NCI-H1436 (cell line): ENCODE results near the gene HS3ST3A1.

Experiments used
- DNase-seq: peaks from one replicate; lab custom pipeline; 2025; lab: John Stamatoyannopoulos, UW

The HS3ST3A1 gene

DNA sequence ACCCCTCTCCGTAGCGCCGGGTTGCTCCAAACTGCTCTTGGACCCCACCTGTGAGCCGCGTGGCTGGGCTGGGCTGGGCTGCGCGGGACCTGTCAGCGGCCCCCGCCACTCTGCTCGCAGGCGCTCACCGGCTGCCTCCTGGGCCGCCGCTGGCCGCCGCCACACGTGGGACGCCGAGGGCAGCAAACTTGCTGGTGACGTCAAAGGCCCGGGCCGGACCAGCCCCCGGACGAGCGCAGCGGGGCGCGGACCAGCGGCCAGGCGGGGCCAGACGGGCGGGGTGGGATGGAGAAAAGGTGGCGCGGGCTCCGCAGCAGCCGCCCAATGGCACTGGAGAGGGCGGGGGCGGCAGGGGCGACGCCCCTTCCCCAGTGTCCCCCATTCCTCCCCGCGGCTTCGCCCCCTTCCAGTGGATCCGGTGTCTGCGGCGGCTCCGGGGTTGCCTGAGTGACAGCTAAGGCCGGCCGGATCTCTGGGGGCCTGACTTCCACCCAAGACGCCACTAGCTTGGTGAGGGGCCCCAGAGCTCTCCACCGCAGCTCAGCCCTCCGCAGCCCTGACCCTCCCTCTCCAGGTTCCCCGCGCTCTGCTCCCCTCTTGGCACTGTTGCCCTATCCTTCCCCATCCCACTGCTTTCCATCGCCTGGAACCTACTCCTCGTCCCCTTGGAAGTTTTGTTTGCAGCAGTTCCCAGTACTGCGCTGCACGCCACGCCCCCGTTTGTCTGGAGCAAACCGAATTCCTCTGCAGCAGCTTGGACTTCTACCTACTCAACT is at the start of gene HS3ST3A1:
TSS of gene HS3ST3A1 (minus strand) at position 154 of the 776 bp plus-strand sequence. CDS start 800 bp downstream, outside the sequence.
- DNase-seq: no peak

DNA sequence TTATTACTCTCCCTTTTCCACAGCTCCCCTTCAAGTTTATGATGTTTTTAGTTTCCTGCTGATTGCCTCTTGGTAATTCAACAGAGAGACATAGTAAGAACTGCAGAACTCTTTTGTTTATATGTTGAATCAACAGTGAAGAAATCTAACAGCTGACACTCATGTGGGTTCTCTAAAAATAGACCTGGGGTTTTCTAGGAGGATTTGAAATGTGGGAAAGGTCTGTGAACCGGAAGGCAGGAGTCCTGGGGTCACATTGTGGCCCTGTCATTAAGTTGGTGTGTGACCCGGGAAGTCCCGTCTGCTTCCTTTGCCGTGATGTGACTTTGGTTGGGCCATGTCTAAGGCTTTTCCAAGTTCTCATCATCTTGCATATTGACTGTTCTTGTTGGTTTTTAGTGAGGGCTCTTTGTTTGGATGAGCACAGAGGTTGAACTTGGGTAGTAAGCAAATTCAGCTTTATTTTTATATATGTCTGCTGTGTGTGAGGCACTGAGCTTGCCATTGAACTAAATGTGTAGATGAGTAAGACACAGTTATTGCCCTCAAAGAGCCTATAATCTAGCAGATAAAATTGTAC is 48.5 kb upstream of the HS3ST3A1 start:
- DNase-seq: no peak

DNA sequence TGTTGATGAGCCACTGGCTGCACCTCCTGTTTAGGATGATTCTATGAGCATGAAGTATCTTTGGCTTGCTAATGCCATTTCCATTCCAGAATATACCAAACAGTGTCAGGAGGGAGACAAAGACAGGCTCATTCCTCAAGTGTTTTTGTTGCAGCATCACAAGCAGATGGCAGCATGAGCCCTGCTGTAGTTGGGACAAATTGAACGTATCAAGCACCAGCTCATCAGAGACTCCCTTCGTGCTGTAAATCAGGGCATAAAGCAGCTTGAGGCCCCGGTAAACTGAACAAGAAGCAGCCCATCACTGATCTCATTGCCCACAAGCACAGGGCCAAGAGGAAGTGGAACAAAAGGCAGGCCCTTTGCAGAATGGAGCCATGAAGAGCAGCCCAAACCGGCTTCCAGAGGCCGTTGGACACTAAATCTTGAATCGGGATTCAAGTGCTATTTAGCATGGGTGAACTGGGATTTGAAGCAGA is 45.9 kb upstream of the HS3ST3A1 start:
- no peak for DNase-seq

DNA sequence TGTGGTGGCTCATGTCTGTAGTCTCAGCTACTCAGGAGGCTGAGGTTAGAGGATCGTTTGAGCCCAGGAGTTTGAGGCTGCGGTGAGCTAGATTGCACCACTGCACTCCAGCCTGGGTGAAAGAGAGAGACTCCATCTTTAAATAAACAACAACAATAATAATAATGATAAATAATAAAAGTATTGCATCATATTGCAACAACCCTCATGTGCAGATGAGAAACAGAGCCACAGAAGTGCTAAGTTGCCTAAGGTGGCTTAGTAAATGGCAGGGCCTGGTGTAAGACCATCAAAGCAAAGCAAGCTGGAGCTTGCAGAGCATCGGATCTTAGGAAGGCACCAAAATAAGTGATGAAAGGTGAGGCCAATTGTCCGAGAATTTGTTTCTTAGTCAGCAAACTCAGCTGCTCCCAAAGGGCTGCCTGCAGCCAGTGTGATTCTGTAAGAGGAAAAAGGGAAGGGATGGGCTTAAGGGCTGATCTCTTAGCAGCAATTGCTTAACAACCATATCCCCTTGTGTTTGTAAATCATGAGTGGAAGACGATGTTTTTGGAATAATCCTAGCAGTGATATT is 45.3 kb upstream of the HS3ST3A1 start:
- no peak for DNase-seq

DNA sequence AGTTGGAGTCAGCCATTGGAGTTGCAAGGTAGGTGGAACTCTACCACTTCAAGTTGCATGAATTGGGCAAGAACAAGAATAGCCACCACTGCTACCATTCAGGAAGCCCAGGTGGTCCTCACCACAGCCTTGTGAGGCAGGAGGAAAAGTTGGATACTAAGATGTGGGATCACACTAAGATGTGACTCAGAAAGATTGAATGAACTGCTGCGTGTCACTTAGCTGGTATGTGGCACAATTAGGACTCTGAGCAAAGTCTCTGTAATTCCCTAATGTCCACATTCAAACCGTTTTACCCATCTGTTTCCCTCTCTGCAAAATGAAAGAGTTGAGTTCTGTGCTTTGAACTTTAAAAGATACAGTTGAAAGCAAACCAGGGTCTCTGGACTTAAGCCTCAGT is 44.7 kb upstream of the HS3ST3A1 start:
- no peak for DNase-seq

DNA sequence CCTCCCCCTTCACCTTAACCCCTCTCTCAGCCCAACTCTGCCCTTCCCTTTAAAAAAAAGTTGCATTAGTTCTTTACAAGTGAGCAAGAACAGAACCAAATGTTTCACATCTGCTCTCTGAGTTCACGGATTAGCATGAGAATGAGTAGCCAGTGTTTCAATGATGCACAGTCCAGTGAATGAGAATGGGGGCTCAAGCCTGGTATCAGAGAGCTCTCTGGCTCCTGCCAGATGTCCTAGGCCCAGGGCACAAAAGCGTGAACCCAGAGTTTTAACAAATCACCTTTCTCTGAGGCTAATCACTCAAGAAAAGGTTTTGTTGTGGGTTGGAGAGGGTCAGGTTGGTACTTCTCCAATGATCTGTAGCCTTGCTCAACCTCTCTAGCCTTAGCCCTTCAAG is 41.5 kb upstream of the HS3ST3A1 start:
- DNase-seq: no peak

DNA sequence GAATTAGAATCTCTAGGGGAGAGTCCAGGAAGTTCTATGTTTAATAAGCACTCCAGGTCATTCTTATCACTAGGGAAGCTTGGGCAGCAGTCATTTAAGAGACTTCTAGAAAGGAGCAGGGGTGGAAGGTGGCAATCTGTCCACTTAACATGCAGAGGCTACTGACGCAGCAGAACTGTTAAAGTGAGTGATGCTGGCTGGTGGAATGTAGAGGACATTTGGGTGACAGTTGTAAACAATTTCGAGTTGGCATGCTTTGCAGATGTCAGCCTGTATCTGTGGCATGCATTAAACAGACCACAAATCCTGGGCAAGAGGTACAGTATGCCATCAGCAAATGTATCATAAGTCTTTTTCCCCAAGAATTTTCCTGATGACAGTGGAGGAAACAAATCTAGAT is 40.5 kb upstream of the HS3ST3A1 start:
- no peak for DNase-seq

DNA sequence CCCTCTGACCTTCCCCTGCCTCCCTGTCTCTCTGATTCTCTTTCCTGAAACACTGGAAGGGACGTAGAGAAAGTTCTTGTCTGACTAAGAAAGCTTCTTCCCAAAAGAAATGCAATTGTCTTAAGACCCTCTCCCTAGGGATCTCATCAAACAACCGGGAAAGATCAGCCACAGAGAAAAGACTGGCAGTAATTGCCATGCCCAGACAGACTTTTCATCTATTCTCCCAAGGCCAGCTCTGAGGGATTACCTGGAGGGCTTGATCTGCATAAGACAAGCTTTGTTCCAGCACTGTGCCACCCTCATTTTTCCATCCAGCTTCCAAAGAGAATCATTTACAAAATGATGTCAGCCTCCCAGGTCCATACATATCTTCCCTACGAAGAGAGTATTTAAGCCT is 38.8 kb upstream of the HS3ST3A1 start:
- DNase-seq: no peak

DNA sequence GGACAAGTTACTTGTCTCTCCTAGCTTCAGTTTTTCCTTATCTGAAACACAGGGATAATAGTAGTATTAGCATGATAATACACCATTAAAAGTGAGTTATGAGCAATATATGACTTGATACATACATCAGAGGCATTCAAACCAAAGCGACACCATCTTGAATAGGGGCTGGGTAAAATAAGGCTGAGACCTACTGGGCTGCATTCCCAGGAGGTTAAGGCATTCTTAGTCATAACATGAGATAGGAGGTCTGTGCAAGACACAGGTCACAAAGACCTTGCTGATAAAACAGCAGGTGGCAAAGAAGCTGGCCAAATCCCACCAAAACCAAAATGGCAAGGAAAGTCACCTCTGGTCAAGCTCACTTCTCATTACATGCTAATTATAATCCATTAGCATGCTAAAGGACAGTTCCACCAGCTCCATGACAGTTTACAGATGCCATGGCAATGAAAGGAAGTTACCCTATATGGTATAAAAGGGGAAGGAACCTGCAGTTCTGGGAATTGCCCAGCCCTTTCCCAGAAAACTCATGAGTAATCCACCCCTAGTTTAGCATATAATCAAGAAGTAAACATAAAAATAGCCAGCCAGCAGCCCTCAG is 37.2 kb upstream of the HS3ST3A1 start:
- no peak for DNase-seq

DNA sequence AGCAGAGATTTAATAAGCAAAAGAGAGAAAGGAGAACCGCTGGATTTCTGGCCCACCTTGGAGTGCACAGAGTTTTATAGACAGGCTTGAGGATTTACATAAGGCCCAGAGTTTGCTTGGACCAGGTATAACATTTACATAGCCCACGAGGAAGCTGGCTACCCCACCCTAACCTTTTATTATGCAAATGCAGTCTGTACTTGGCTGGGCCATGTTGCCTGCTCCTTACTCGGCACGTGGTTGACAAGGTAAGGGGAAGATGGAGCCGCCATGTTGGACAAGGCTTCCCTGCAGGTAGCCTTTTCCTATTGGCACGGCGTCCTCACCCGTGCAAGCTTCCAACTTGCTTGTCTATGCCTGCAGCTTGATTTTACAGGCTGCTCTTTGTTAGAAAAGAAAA is 35.2 kb upstream of the HS3ST3A1 start:
- DNase-seq: no peak

DNA sequence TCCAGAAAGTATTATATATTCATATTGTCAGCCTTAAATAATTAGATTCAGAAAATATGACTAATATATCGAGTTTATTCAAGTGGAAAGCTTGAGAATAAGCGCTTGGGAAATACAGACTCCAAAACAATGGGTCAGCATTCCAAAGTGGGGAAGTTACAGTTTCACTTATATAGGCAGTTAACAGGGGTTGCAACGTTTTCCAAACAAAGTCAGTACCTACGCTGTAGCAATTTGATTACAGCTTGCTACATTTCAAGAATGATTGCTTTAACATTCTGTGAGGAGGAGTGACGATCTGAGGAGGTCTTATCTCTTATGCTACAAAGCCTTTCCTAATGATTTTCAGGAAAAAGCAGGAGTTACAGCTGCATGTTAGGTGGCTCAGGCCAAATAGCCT is 34.2 kb upstream of the HS3ST3A1 start:
- DNase-seq: no peak

DNA sequence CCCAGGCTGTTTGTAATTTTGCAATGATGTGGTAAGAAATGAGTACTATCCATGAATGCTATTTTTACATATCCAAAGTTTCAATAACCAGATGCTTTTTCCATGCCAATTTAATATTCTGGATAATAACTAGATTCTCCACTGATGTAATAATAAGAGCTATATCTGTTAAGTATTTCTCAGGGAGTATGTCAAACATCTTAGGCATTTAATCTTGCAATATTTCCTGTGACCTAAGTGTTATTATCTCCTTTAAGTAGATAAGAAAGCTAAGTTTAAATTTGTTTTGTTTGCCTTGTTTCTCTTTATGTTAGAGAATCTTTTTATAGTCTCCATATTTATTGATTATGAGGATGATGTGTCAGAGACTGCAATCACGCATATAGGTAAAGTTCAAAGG is 32.3 kb upstream of the HS3ST3A1 start:
- DNase-seq: no peak

DNA sequence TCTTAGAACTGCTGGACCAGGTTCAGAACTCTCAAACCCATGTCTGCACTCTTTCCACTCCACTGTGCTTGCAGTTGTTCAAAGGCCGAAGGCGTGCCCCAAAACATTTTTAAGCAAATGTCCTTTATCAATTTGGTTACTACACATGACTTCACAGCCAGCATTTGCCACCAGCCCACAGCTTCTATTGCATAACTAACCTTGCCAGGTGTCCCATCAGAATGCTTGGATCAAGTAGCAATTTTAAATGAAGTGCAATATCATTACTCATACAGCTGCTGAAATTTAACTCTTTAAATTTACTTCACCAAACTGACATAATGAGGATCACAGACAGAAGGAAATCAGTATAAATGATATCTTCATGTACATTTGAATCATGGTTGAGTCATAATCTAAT is 29.8 kb upstream of the HS3ST3A1 start:
- DNase-seq: no peak

DNA sequence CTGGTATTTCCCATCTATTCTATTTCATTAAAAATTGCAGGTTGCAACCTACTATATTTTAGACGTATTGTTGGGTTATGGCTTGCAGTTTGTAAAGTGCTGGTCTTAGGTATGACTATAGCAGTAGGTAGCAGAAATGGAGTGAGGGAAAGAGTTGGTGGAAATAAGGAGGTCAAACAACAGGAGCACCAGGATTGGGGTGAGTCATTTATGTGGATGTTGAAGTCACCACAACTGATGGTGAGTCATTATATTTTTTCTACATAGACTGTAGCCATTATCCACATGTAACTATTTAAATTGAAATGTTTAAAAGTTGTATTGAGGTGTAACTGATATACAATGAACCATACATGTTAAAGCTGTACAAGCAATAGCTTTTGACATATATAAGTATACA is 25.0 kb upstream of the HS3ST3A1 start:
- DNase-seq: no peak

DNA sequence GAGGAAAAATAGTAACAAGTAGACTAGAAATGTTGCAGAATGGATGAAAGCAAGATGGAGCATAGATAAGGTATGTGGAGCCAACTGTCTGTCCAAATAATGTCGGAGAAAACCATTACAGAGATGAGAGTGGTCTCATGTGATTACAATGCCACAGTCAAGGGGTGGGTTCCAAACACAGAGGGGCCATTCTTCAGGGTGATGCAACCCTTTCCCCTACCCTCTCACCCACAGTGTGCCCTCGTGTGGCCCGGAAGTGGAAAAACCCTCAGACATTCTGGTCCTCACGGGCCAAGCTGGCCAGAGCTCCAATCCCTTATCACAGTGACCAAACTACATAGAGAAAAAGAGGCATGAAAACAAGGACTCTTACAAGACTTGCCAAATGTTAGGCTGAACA is 17.7 kb upstream of the HS3ST3A1 start:
- no peak for DNase-seq

DNA sequence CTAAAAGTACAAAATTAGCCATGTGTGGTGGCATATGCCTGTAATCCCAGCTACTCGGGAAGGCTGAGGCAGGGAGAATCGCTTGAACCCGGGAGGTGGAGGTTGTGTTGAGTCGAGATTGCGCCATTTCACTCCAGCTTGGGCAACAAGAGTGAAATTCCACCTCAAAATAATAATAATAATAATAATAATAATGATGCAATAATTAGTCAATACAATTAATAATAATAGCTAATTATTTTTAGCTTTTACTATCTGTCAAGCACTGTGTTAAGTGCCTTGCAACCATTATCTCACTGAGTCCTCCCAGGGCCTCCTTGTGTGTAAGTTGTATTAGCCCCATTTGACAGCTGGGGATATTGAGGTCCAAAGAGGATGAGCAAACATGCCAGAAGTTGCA is 14.3 kb upstream of the HS3ST3A1 start:
- DNase-seq: no peak

DNA sequence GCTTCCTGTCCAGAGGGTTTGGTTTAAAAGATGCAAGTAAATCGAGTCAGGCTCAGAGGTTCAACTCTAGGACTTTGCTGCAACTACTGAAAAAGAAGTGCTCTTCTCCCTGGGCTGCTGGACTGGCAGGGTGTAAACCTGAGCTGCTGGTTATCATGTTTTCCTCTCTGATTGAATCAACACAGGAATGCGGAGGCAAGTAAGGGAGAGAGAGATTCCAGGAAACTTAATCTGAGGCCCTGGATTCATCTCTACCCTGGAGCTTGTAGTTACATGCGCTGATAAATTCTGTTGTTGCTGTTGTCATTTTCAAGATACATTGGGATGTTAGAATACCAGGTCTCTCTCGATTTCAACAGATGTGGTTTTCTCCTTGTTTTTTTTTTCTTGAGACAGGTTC is 8.2 kb upstream of the HS3ST3A1 start:
- DNase-seq: no peak

DNA sequence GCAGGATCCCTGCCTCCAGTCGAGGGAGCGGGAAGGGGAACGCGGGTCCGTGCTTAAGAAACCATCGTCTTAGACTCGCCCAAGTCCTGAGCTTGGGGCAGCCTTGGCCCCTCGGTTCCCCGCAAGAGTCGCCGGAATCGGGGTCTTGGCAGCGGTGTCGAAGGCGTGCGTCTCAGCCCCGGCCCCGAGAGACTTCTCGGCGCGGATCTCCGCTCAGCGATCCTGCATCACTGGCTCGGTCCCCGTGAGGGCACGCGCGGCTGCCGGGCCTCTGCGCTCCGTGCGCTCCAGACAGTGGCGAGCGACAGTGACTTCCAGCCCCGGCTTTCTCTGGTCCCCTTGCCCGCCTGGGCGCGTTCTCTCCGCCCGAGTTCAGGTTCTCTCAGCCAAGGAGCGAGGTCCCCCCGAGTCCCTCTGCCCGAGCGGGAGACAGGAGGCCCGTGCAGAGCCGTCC is 380 bp downstream of the HS3ST3A1 start:
- DNase-seq: no peak

DNA sequence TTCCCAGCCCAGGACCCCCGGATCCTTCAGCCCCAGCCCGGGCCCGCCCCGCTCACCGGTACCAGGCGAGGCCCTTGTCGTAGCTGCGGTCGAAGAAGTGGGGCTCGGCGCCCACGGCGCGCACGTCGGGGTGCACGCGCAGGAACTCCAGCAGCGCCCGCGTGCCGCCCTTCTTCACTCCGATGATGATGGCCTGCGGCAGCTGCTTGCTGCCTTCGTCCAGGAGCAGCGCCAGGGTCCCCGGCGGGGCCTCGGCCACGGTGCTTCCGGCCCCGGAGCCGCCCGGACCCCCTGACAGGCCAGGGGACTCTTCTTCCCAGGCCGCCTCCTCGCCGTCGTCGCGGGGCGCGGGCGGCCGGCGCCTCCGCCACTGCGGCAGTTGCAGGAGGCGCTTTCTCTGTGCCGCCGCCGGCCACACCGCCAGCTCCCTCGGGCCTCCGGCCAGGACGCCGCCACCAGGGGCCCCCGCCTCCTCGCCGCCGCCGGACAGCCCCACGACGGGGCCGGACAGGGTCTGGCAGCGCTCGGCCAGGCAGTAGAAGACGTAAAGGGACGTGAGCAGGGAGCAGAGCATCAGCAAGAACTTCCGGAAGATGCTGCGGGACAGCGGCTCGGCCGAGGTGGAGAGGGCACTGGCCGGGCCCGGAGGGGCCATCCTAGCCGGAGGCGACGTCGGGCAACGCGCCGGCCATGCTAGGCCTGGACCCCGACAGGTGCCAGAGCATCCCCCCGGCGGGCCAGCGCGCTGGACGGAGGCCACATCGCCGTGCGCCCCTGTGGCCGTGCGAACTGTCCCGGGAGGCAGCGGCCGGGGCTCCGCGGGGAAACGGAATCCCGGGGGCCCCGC is 1.0 kb downstream of the HS3ST3A1 start:
- DNase-seq: no peak

DNA sequence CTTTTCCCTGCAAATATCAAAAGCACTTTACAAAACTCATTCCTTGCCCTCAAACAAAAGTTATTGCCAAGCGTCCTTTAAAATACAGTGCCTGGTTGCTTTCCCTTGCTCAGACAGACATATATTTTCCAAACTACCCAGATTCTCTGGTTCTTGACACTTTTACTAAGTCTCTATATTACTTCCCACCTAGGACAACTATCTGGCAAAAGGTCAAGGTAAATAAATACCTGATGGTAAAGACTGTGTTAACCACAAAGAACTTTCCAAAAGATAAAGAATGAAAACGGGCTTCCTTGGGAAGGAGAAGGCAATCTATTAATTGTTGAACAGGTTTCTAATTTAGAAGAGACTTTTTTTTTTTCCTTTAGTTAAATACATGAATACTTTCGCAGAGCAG is 1.9 kb downstream of the HS3ST3A1 start:
- no peak for DNase-seq

DNA sequence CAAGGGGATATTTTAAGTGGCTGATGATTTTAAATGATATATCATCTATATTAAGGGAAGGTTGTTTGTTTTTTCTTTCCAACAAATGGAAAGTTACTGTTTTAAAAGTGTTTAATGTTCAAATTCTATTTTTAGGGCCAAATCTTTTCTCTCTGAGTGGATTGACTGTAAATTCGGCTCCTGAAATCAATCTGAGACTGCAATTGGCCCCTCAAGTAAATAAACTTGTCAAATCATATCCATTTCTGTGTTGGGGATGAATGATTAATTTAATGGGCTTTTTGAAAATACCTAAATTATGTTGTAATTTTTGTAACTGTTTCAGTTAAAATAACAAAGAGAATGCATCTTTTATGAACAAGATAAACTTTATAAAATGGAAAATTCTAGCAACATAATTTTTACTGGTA is 2.6 kb downstream of the HS3ST3A1 start:
- no peak for DNase-seq
